Gastroesophageal sphincter (tissue), 4 donors: ENCODE data around the gene CYTIP. TPM values are rescaled to one million over a fixed set of nuclear protein-coding genes. Genes with fewer than 3 reads are reported as not detected.
A peak's percentile ranks its signal among the peaks of the same experiment; 100 is the strongest.

Experiments used
- ATAC-seq: fragments of 150-250 bp; one replicate; pipeline ENCODE4 v1.9.1; 2016; ENCODE audit warnings: mild to moderate bottlenecking, moderate library complexity
- H3K27ac ChIP-seq, 4 donors: fragments of 200-600 bp; sonication (generic) in 3 of 4; 1 replicate in 3 of 4; 2 replicates in 1 of 4; pipeline ENCODE4 v1.5.1; 2016 to 2019
- H3K27me3 ChIP-seq: fragments of 200-600 bp; sonication (generic); one replicate; pipeline ENCODE4 v1.5.1; 2019
- H3K36me3 ChIP-seq, 2 donors: fragments of 200-600 bp; sonication (generic); one replicate each; pipeline ENCODE4 v1.5.1; 2019; ENCODE audit warnings: control low read depth in 1 of 2
- H3K4me1 ChIP-seq, 3 donors: fragments of 200-600 bp; sonication (generic); 1 replicate in 2 of 3; 2 replicates in 1 of 3; pipeline ENCODE4 v1.5.1; 2016 to 2019; ENCODE audit warnings: control low read depth in 2 of 3
- H3K4me3 ChIP-seq, 2 donors: fragments of 200-600 bp; sonication (generic); one replicate each; pipeline ENCODE4 v1.5.1; 2019; ENCODE audit warnings: mild to moderate bottlenecking in 1 of 2, moderate library complexity in 1 of 2
- H3K9me3 ChIP-seq, 3 donors: fragments of 200-600 bp; sonication (generic); one replicate each; pipeline ENCODE4 v1.5.1; 2017 to 2019; ENCODE audit warnings: control low read depth in 2 of 3
- CTCF ChIP-seq, 4 experiments: fragments of 200-600 bp in 2 of 4; fragments of 450-650 bp in 2 of 4; sonication (generic) in 1 of 4; IDR thresholded peaks; one replicate each; pipeline ENCODE4 v1.5.1; 2017 to 2019; ENCODE audit warnings: antibody characterized with exemption in 4 of 4, mild to moderate bottlenecking in 2 of 4, moderate library complexity in 2 of 4
- EP300 ChIP-seq: sonication (generic); formaldehyde crosslinking; IDR thresholded peaks from one replicate; pipeline ENCODE4 v1.6.1; 2017; ENCODE audit warnings: antibody characterized with exemption, mild to moderate bottlenecking
- POLR2A ChIP-seq, 2 donors: fragments of 450-650 bp; IDR thresholded peaks; one replicate each; pipeline ENCODE4 v1.6.1; 2017; ENCODE audit warnings: antibody characterized with exemption in 2 of 2, mild to moderate bottlenecking in 2 of 2, moderate library complexity in 1 of 2
- POLR2AphosphoS5 ChIP-seq: sonication (generic); formaldehyde crosslinking; IDR thresholded peaks from one replicate; pipeline ENCODE4 v1.6.1; 2017; ENCODE audit warnings: antibody characterized with exemption
- WGBS, 2 donors: methylation state at CpG; one replicate each; pipeline ENCODE4 v1.1.5; 2018; ENCODE audit warnings: low coverage in 1 of 2; 5-methylcytosine and 5-hydroxymethylcytosine counted together
- total RNA-seq, 4 donors: library from RNA; depleted of rRNA; stranded (reverse); fragments of >200 nt; gene quantifications; one replicate each; pipeline ENCODE4 v1.1.0, GENCODE V29; 2016

CYTIP gene
- 10 to 100 TPM in 1 of 4 donors, 1 to 10 TPM in 3; 1.6 to 10.6 (median 3.2) TPM for total RNA-seq

GRCh38 chr2:157443795-157444640 is at the start of gene CYTIP:
Gene CYTIP, minus strand, starts transcription at chr2:157444089. Its CDS starts 69 bp downstream, at chr2:157444020.
- TF ChIP-seq EP300 (no peak), CTCF (IDR thresholded peaks at IDR 0.05) (no peak), POLR2A (IDR thresholded peaks at IDR 0.05) (no peak), POLR2AphosphoS5 (no peak)
- no peaks in the 10 kb centered on the region for H3K4me1 ChIP-seq
- peak; percentile 50 for ATAC-seq
- WGBS, 2 donors, result 81 to 90% methylated on average over 7 to 9 of the region's 13 CpGs
- peak within 1 kb of the TSS in 1 of 2 donors; percentile 33 for H3K4me3 ChIP-seq
- H3K27me3 ChIP-seq, result no peaks in the 10 kb centered on the region
- no peaks in the 10 kb centered on the region for H3K9me3 ChIP-seq
- H3K27ac ChIP-seq, result peak within 1 kb of the TSS in 2 of 4 donors; percentile 2 to 40
- no peaks in the 10 kb centered on the region for H3K36me3 ChIP-seq

- Histone ChIP-seq H3K4me1 (no peaks in the 10 kb centered on the region), H3K4me3 (no peak overlapping the region), H3K27me3 (peaks cover 3% of the 10 kb centered on the region), H3K36me3 (no peaks in the 10 kb centered on the region), H3K9me3 (no peaks in the 10 kb centered on the region), H3K27ac (no peak overlapping the region)
- 11 to 16% methylated on average over 5 of the region's 5 CpGs for WGBS, 2 donors
- peak; percentile 51 for ATAC-seq
- TF ChIP-seq POLR2A (IDR thresholded peaks at IDR 0.05) (no peak), EP300 (no peak), CTCF (IDR thresholded peaks at IDR 0.05) (peak; percentile 33 to 70 (median 42)), POLR2AphosphoS5 (no peak)
Observed at GRCh38 chr2:157492189-157492773, 48.4 kb upstream of the CYTIP start.

GRCh38 chr2:157489983-157490382 is 46.1 kb upstream of the CYTIP start:
- peaks cover 6% of the 10 kb centered on the region for H3K27me3 ChIP-seq
- 57 to 63% methylated on average over 1 of the region's 1 CpG for WGBS, 2 donors
- no peaks in the 10 kb centered on the region for H3K4me1 ChIP-seq
- no peak for TF ChIP-seq POLR2AphosphoS5
- no peak for TF ChIP-seq POLR2A (IDR thresholded peaks at IDR 0.05)
- TF ChIP-seq EP300, result no peak
- TF ChIP-seq CTCF (IDR thresholded peaks at IDR 0.05), result no peak
- H3K27ac ChIP-seq, result no peak overlapping the region
- no peaks in the 10 kb centered on the region for H3K9me3 ChIP-seq
- no peaks in the 10 kb centered on the region for H3K36me3 ChIP-seq
- no peak for ATAC-seq
- no peak overlapping the region for H3K4me3 ChIP-seq

GRCh38 chr2:157488877-157489276 is 45.0 kb upstream of the CYTIP start:
- no peaks in the 10 kb centered on the region for H3K9me3 ChIP-seq
- TF ChIP-seq EP300 (no peak), POLR2A (IDR thresholded peaks at IDR 0.05) (no peak), POLR2AphosphoS5 (no peak), CTCF (IDR thresholded peaks at IDR 0.05) (no peak)
- peak; percentile 31 for ATAC-seq
- no peaks in the 10 kb centered on the region for H3K36me3 ChIP-seq
- H3K4me3 ChIP-seq, result no peak overlapping the region
- no peak overlapping the region for H3K27ac ChIP-seq
- 63% methylated on average over 1 to 3 of the region's 3 CpGs for WGBS, 2 donors
- no peaks in the 10 kb centered on the region for H3K4me1 ChIP-seq
- peaks cover 7% of the 10 kb centered on the region for H3K27me3 ChIP-seq
